CD4-positive, alpha-beta memory T cell (primary cell): ENCODE measurements around the gene ADIPOR2. TPM values are rescaled to one million over a fixed set of nuclear protein-coding genes. Genes with fewer than 3 reads are reported as not detected.

ENCODE experiments used
- CTCF ChIA-PET: fragments of 350-600 bp; sonication (Branson Sonifier 250); formaldehyde crosslinking; loops from one replicate; lab custom pipeline; 2021; ENCODE audit warnings: inconsistent platforms; ENCODE audit not compliant: partially characterized antibody; lab: Charles Lee
- POLR2A ChIA-PET: fragments of 350-600 bp; sonication (Branson Sonifier 250); formaldehyde crosslinking; loops from one replicate; lab custom pipeline; 2021; ENCODE audit not compliant: partially characterized antibody; lab: Charles Lee
- DNase-seq, 5 donors: peaks; one replicate each; pipeline versions ENCODE4 v3.0.0 to v3.0.0-alpha.2; 2020 to 2022; ENCODE audit warnings: mixed read lengths in 1 of 5
- H3K27ac ChIP-seq: one replicate; pipeline ENCODE4 v1.7.0; 2013; ENCODE audit warnings: low read depth, low read length
- H3K27me3 ChIP-seq: 2 replicates; pipeline ENCODE4 v1.7.0; 2013; ENCODE audit warnings: mild to moderate bottlenecking, low read length, moderate library complexity; ENCODE audit not compliant: insufficient read depth
- H3K36me3 ChIP-seq: 2 replicates; pipeline ENCODE4 v1.7.0; 2013; ENCODE audit warnings: mild to moderate bottlenecking, low read length, moderate library complexity; ENCODE audit not compliant: insufficient read depth
- H3K4me1 ChIP-seq: 2 replicates; pipeline ENCODE4 v1.7.0; 2013; ENCODE audit warnings: mild to moderate bottlenecking, low read length, moderate library complexity; ENCODE audit not compliant: insufficient read depth
- H3K4me3 ChIP-seq, 2 donors: one replicate each; pipeline ENCODE4 v1.7.0; 2013; ENCODE audit warnings: low read length in 2 of 2, mild to moderate bottlenecking in 1 of 2
- H3K9me3 ChIP-seq, 2 donors: one replicate each; pipeline ENCODE4 v1.7.0; 2013; ENCODE audit warnings: low read length in 2 of 2, control low read depth in 1 of 2; ENCODE audit not compliant: control insufficient read depth in 1 of 2
- H3K27ac Mint-ChIP-seq, 7 donors: one replicate each; pipeline ENCODE4 v1.8.0; 2020 to 2021; ENCODE audit warnings: mixed read lengths in 7 of 7, mild to moderate bottlenecking in 6 of 7, inconsistent platforms in 3 of 7, moderate library complexity in 3 of 7
- H3K27me3 Mint-ChIP-seq, 2 donors: one replicate each; pipeline ENCODE4 v1.8.0; 2020 to 2021; ENCODE audit warnings: mixed read lengths in 2 of 2
- H3K36me3 Mint-ChIP-seq, 2 donors: one replicate each; pipeline ENCODE4 v1.8.0; 2020 to 2021; ENCODE audit warnings: mixed read lengths in 2 of 2, inconsistent platforms in 1 of 2, mild to moderate bottlenecking in 1 of 2
- H3K4me1 Mint-ChIP-seq, 4 donors: one replicate each; pipeline ENCODE4 v1.8.0; 2020 to 2021; ENCODE audit warnings: mixed read lengths in 4 of 4, mild to moderate bottlenecking in 1 of 4
- H3K4me3 Mint-ChIP-seq, 8 donors: one replicate each; pipeline ENCODE4 v1.8.0; 2020 to 2021; ENCODE audit warnings: mixed read lengths in 8 of 8, mild to moderate bottlenecking in 7 of 8, moderate library complexity in 6 of 8, inconsistent platforms in 3 of 8
- H3K9me3 Mint-ChIP-seq, 8 donors: one replicate each; pipeline ENCODE4 v1.8.0; 2020 to 2021; ENCODE audit warnings: mixed read lengths in 8 of 8, mild to moderate bottlenecking in 5 of 8, inconsistent platforms in 3 of 8, moderate library complexity in 1 of 8
- intact Hi-C: fragments of 100-400 bp; cut with micrococcal nuclease; formaldehyde crosslinking; loops from one replicate; pipeline ENCODE4 v1.15.1; 2023
- polyA plus RNA-seq, 2 donors: library from polyadenylated mRNA; unstranded; fragments of 300-500 nt; fragmentation: Illumina TruSeq; gene quantifications; one replicate each; pipeline ENCODE4 v1.2.3, GENCODE V29; 2021
- total RNA-seq, 2 experiments: library from RNA; stranded (reverse); gene quantifications; one replicate each; pipeline ENCODE4 v1.2.3, GENCODE V29; 2021

Gene ADIPOR2
- total and polyA plus RNA-seq, 4 experiments from 2014 or later: 1.8 to 36.2 (median 19.6) TPM

DNA sequence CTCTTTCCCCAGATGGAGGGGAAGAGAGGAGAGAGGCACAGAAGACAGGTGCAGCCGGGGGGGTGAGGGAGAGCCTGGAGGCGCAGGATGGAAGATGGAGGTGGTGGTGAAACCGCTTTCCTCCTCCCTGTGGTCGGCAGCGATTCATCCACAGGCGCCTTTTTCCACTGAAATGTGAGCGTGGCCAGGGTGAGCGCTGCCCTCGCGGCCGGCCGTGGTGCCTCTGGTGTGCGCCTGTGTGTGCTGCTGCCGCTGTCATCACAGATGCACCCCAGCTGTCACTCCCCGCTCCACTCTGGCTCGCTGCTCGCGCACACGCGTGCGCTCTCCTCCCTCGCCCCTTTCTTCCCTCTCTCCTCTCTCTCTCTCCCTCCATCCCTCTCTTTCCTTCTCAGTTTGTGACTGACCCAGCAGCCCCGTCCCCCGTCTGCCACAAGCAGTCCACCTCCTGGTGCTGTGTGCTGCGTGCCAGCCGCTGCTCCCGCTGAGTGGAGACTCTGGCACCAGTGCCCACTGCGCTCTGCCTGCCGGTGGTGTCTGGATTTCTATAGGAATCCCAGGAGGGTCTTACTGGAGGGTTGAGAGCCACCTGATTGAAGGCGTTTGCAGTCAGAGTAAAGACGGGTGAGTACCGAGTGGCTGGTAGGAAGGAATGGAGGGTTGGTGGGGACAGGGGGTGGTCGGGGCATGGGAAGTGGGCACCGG lies 129.5 kb downstream of the ADIPOR2 start, which contains the start of gene LRTM2:
Gene LRTM2 (plus strand): TSS at position 375 of the 705 bp plus-strand sequence. CDS start 7,584 bp downstream, outside the sequence.
- Mint-ChIP-seq H3K9me3 (peaks cover 0 to 1% (median 0%) of the 10 kb centered on the region in 8 donors), H3K4me1 (peaks cover 0 to 5% (median 4%) of the 10 kb centered on the region in 4 donors), H3K36me3 (no peaks in the 10 kb centered on the region), H3K4me3 (no peak within 1 kb of the TSS), H3K27me3 (peaks cover 28 to 33% of the 10 kb centered on the region in 2 donors), H3K27ac (peak within 1 kb of the TSS in 2 of 7 donors; percentile 46 to 60)
- no peak within 1 kb of the TSS for H3K27ac ChIP-seq
- intact Hi-C loops: no loop called here
- no peaks in the 10 kb centered on the region for H3K4me1 ChIP-seq
- ChIA-PET POLR2A (no interaction called here), CTCF (no interaction called here)
- DNase-seq: no peak
- H3K36me3 ChIP-seq: no peaks in the 10 kb centered on the region
- no peaks in the 10 kb centered on the region for H3K9me3 ChIP-seq
- H3K4me3 ChIP-seq: no peak within 1 kb of the TSS
- H3K27me3 ChIP-seq: no peaks in the 10 kb centered on the region

- Mint-ChIP-seq H3K4me3 (no peak overlapping the region), H3K27ac (no peak overlapping the region), H3K36me3 (no peaks in the 10 kb centered on the region), H3K9me3 (peaks cover 0 to 1% (median 0%) of the 10 kb centered on the region in 8 donors), H3K27me3 (peaks cover 28 to 31% of the 10 kb centered on the region in 2 donors), H3K4me1 (peaks cover 0 to 5% (median 4%) of the 10 kb centered on the region in 4 donors)
- ChIA-PET POLR2A (no interaction called here), CTCF (interaction anchor here (1.0 kb wide), 1 partner anchor 30 kb away, joined by 3 read pairs; no protein-coding TSS in a partner anchor)
- no peaks in the 10 kb centered on the region for H3K4me1 ChIP-seq
- H3K36me3 ChIP-seq: no peaks in the 10 kb centered on the region
- no peak overlapping the region for H3K27ac ChIP-seq
- H3K9me3 ChIP-seq: no peaks in the 10 kb centered on the region
- DNase-seq: no peak
- no peak overlapping the region for H3K4me3 ChIP-seq
- H3K27me3 ChIP-seq: no peaks in the 10 kb centered on the region
- intact Hi-C loops: no loop called here
Measured at GRCh38 chr12:1820896-1821291, 130.0 kb downstream of the ADIPOR2 start.

DNA sequence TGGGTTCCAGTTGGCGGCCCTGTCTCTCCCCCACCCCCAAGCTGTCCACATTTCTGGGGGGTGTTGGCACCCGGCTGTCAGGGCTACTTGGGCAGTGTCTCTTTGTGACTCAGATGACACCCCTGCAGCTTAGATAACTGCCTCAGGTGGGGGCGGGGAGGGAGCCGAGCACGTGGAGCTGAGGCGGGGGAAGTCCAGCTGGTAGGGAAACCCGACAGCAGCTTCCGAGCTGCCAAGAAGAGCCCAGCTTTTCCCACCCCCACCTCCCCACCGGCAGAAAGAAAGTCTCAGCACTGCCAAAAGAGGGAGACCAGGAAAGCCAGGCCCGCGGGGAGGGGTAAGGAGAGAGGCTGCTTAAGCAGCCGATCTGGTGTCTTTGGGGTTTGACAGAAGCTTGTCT lies 130.9 kb downstream of the ADIPOR2 start:
- peaks cover 0 to 5% (median 4%) of the 10 kb centered on the region in 4 donors for H3K4me1 Mint-ChIP-seq
- no peak for DNase-seq

DNA sequence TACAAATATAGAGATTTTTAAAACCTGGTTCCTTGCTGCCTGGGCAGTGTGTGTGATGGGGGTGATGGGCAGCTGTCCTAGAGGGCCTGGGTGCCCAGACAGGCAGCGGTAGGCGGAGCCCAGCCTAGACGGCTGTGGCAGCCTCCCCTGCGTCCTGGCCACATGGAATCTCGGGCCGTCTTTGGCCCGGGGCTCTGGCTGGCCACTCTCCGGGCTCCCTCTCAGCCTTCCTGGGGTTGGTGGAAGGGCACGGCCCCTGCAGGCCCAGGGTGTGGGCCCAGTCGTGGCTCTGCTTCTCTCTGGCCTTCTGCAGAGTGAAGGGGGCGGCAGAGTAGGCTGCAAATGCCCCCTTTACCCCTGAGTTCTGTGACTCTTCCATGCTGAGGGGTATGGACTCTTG lies 131.8 kb downstream of the ADIPOR2 start:
- ChIA-PET CTCF (no interaction called here), POLR2A (no interaction called here)
- Histone ChIP-seq H3K4me1 (no peaks in the 10 kb centered on the region), H3K4me3 (no peak overlapping the region), H3K27me3 (no peaks in the 10 kb centered on the region), H3K9me3 (no peaks in the 10 kb centered on the region), H3K36me3 (no peaks in the 10 kb centered on the region), H3K27ac (no peak overlapping the region)
- Mint-ChIP-seq H3K27ac (no peak overlapping the region), H3K4me1 (peaks cover 0 to 5% (median 4%) of the 10 kb centered on the region in 4 donors), H3K27me3 (peaks cover 28% of the 10 kb centered on the region in 2 donors), H3K36me3 (no peaks in the 10 kb centered on the region), H3K9me3 (peaks cover 0 to 1% (median 0%) of the 10 kb centered on the region in 8 donors), H3K4me3 (no peak overlapping the region)
- DNase-seq: no peak
- intact Hi-C loops: no loop called here

More for the DNA sequence above, 130.9 kb downstream of the ADIPOR2 start:
- intact Hi-C loops: no loop called here
- ChIA-PET POLR2A (interaction anchor here (1.1 kb wide), 1 partner anchor 26 kb away, joined by 3 read pairs; no protein-coding TSS in a partner anchor), CTCF (interaction anchor here (1.0 kb wide), 1 partner anchor 30 kb away, joined by 3 read pairs; no protein-coding TSS in a partner anchor)
- H3K36me3 ChIP-seq: no peaks in the 10 kb centered on the region
- H3K4me3 ChIP-seq: no peak overlapping the region
- no peak overlapping the region for H3K27ac ChIP-seq
- H3K9me3 ChIP-seq: no peaks in the 10 kb centered on the region
- H3K27me3 Mint-ChIP-seq: peaks cover 28% of the 10 kb centered on the region in 2 donors
- peaks cover 0 to 1% (median 0%) of the 10 kb centered on the region in 8 donors for H3K9me3 Mint-ChIP-seq
- no peak overlapping the region for H3K27ac Mint-ChIP-seq
- no peak overlapping the region for H3K4me3 Mint-ChIP-seq
- H3K4me1 ChIP-seq: no peaks in the 10 kb centered on the region
- no peaks in the 10 kb centered on the region for H3K27me3 ChIP-seq
- no peaks in the 10 kb centered on the region for H3K36me3 Mint-ChIP-seq

DNA sequence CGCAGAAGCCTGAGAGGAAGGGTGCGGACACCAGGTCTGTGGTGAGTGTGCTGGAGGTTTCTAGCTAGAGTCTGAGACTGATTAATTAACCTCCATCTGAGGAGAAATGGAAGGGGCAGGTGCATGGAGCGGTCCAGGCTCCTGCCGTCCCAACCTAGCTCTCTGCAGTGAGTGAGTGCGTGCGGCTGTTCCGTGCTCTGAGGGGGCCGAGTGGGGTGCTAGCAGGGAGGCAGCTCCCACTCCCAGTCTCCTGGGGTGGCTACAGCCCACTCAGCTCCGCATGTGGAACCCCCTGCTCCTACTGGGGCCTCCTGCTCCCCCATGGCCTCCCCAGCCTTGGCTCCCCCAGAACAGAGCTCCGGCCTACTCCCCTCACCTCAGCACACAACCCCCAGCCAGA lies 132.4 kb downstream of the ADIPOR2 start:
- no peak for DNase-seq
- Mint-ChIP-seq H3K4me3 (no peak overlapping the region), H3K4me1 (peaks cover 0 to 5% (median 4%) of the 10 kb centered on the region in 4 donors), H3K27me3 (peaks cover 28% of the 10 kb centered on the region in 2 donors), H3K36me3 (no peaks in the 10 kb centered on the region), H3K9me3 (peaks cover 0 to 1% (median 0%) of the 10 kb centered on the region in 8 donors), H3K27ac (no peak overlapping the region)
- no peak overlapping the region for H3K27ac ChIP-seq
- no peaks in the 10 kb centered on the region for H3K27me3 ChIP-seq
- H3K4me3 ChIP-seq: no peak overlapping the region
- CTCF ChIA-PET: no interaction called here
- H3K9me3 ChIP-seq: no peaks in the 10 kb centered on the region
- no peaks in the 10 kb centered on the region for H3K36me3 ChIP-seq
- H3K4me1 ChIP-seq: no peaks in the 10 kb centered on the region
- intact Hi-C loops: no loop called here
- POLR2A ChIA-PET: no interaction called here

DNA sequence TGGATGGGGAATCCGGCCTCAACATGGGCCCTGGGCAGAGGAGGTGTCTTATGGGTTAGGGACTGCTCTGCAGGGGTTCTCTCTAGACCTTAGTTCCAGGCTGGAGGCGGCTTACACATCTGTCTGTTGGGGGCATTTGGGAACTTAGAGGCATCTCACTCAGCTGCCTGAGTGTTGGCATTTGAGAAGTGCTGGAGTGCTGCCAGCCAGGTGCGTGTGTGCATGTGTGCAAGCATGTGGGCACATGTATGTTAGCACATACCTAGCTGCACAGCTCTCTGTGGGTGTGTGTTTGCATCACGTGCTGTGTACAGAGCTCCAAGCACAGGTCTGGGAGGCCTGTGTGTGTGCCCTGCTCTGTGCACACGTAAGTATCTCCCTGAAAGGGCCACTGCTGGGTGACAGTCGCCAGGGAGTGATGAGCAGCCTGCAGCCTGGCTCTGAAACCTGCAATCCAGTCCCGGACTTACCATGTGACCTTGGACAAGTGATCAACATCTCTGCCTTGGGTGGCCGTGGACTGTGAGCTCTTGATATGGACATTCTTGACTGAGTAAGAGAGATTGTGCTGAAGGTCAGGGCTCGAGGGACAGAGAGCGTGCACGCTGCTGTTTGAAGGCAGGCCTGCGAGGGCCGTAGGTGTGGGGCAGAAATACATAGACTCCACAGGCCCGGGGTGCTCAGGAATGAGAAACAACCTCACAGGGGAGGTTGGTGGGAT lies 134.7 kb downstream of the ADIPOR2 start:
- H3K27ac ChIP-seq: no peak overlapping the region
- POLR2A ChIA-PET: no interaction called here
- no peaks in the 10 kb centered on the region for H3K9me3 Mint-ChIP-seq
- intact Hi-C loops: no loop called here
- H3K27me3 ChIP-seq: no peaks in the 10 kb centered on the region
- no peaks in the 10 kb centered on the region for H3K4me1 ChIP-seq
- H3K27me3 Mint-ChIP-seq: peaks cover 19 to 24% of the 10 kb centered on the region in 2 donors
- no peak overlapping the region for H3K4me3 Mint-ChIP-seq
- no peaks in the 10 kb centered on the region for H3K36me3 ChIP-seq
- no peaks in the 10 kb centered on the region for H3K9me3 ChIP-seq
- CTCF ChIA-PET: interaction anchor here (1.2 kb wide), 1 partner anchor 114 kb away, joined by 3 read pairs; no protein-coding TSS in a partner anchor
- H3K36me3 Mint-ChIP-seq: no peaks in the 10 kb centered on the region
- no peak for DNase-seq
- H3K4me1 Mint-ChIP-seq: peaks cover 0 to 1% (median under 1%) of the 10 kb centered on the region in 4 donors
- H3K4me3 ChIP-seq: no peak overlapping the region
- no peak overlapping the region for H3K27ac Mint-ChIP-seq

DNA sequence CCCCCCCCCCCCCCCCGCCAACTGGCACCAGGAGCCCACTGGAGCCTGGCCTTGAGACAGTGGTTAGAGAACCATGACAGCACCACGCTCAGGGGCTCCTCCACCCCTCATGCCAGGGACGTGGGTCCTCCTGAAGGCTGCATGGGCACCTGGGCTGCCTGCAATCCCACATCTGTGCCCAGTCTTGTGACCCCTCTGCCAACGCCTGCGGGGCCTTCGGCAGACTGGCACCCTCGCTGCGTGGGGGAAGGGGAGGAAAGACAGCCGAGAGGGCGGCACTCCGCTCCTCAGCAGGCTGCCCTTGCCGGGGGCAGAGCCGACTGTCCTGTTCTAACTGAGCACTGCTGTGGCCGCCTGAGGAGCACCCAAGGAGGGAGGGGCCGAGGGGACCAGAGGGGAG lies 135.5 kb downstream of the ADIPOR2 start:
- H3K4me1 ChIP-seq: no peaks in the 10 kb centered on the region
- peaks cover 21 to 22% of the 10 kb centered on the region in 2 donors for H3K27me3 Mint-ChIP-seq
- intact Hi-C loops: no loop called here
- H3K4me1 Mint-ChIP-seq: peaks cover 0 to 5% (median 0%) of the 10 kb centered on the region in 4 donors
- no peak overlapping the region for H3K27ac ChIP-seq
- H3K27me3 ChIP-seq: no peaks in the 10 kb centered on the region
- H3K36me3 ChIP-seq: no peaks in the 10 kb centered on the region
- no peak for DNase-seq
- no peak overlapping the region for H3K27ac Mint-ChIP-seq
- no peaks in the 10 kb centered on the region for H3K36me3 Mint-ChIP-seq
- H3K4me3 ChIP-seq: no peak overlapping the region
- no peaks in the 10 kb centered on the region for H3K9me3 Mint-ChIP-seq
- ChIA-PET POLR2A (no interaction called here), CTCF (no interaction called here)
- H3K4me3 Mint-ChIP-seq: no peak overlapping the region
- no peaks in the 10 kb centered on the region for H3K9me3 ChIP-seq
